ENCODE data around the gene OCIAD2. TPM values are rescaled to one million over a fixed set of nuclear protein-coding genes. Genes with fewer than 3 reads are reported as not detected.

Gene OCIAD2
- total RNA-seq, 4 donors from 2014 or later = 1.3 to 7.7 (median 2.4) TPM

GRCh38 chr4:48910511-48910910, 3.9 kb upstream of the OCIAD2 start:
- intact Hi-C loops (cut with DNase I; ENCODE audit: low total_unique reads) (no loop called here), in situ Hi-C loops (cut with MboI; ENCODE audit: low sequenced_read_pairs in 4 of 4) (no loop called here)
- no peak overlapping the region for H3K27ac ChIP-seq
- H3K27me3 ChIP-seq = peaks cover 0 to 15% (median 5%) of the 10 kb centered on the region in 3 donors
- H3K4me3 ChIP-seq = no peak overlapping the region
- TF ChIP-seq, protein P1, sequence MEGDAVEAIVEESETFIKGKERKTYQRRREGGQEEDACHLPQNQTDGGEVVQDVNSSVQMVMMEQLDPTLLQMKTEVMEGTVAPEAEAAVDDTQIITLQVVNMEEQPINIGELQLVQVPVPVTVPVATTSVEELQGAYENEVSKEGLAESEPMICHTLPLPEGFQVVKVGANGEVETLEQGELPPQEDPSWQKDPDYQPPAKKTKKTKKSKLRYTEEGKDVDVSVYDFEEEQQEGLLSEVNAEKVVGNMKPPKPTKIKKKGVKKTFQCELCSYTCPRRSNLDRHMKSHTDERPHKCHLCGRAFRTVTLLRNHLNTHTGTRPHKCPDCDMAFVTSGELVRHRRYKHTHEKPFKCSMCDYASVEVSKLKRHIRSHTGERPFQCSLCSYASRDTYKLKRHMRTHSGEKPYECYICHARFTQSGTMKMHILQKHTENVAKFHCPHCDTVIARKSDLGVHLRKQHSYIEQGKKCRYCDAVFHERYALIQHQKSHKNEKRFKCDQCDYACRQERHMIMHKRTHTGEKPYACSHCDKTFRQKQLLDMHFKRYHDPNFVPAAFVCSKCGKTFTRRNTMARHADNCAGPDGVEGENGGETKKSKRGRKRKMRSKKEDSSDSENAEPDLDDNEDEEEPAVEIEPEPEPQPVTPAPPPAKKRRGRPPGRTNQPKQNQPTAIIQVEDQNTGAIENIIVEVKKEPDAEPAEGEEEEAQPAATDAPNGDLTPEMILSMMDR (IDR thresholded peaks at IDR 0.05 in 4 of 5, conservative IDR thresholded peaks at IDR 0.05 in 1 of 5) = no peak
- no peak for TF ChIP-seq POLR2A (IDR thresholded peaks at IDR 0.05)
- H3K9me3 ChIP-seq = no peaks in the 10 kb centered on the region
- DNase-seq (no peak), ATAC-seq (no peak)
- peaks cover 0 to 6% of the 10 kb centered on the region in 2 donors for H3K4me1 ChIP-seq
- H3K36me3 ChIP-seq = no peaks in the 10 kb centered on the region

DNA sequence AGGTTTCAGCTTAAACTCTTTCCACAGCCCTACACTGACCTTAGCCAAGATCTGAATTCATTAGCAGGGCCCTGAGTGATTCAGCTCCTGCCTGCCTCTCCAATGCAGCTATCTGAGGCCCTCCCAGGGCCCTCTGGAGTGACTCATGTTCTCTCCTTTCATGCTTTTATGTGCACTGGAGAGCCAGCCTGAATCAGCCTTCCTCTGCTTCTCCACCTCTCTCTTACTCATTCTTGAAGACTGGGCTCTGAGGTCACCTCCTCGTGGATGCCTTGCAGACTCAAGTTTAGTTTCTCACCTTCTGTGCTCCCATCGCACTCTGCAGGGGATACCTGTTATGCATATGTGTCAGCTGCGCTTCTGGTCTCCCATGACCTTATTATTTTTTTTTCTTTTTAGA, 3.1 kb upstream of the OCIAD2 start:
- intact Hi-C loops (cut with DNase I; ENCODE audit: low total_unique reads) (no loop called here), in situ Hi-C loops (cut with MboI; ENCODE audit: low sequenced_read_pairs in 4 of 4) (loop anchor here in 1 of 4 donors (10.0 kb wide), 1 partner anchor 65 kb away; no protein-coding TSS in a partner anchor)
- H3K9me3 ChIP-seq = no peaks in the 10 kb centered on the region
- no peak for ATAC-seq
- H3K27ac ChIP-seq = no peak overlapping the region
- DNase-seq = no peak
- H3K27me3 ChIP-seq = peaks cover 0 to 18% (median 5%) of the 10 kb centered on the region in 3 donors
- TF ChIP-seq, protein P1 (IDR thresholded peaks at IDR 0.05 in 4 of 5, conservative IDR thresholded peaks at IDR 0.05 in 1 of 5) = no peak
- TF ChIP-seq POLR2A (IDR thresholded peaks at IDR 0.05) = no peak
- H3K4me1 ChIP-seq = peaks cover 0 to 6% of the 10 kb centered on the region in 2 donors
- no peaks in the 10 kb centered on the region for H3K36me3 ChIP-seq
- H3K4me3 ChIP-seq = no peak overlapping the region

DNA sequence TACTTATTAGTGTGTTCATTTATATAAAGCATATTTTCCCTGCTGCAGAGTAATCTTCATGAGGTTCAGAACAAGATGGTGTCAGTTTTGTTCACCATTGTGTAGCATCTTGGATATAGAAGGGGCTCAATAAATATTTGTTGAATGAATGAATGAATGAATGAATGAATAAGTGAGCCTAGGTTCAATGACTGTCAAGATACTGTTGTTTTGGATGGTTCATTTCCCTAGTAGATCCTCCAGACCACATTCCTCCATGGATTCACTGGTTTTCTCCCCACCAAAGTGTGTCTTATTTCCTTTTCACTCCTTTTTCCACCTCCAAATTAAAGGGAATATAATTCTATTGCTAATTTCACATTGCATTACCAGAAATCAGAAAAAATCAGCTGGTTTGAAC, 2.1 kb upstream of the OCIAD2 start:
- DNase-seq = no peak
- TF ChIP-seq, protein P1 (IDR thresholded peaks at IDR 0.05 in 4 of 5, conservative IDR thresholded peaks at IDR 0.05 in 1 of 5) = no peak
- TF ChIP-seq POLR2A (IDR thresholded peaks at IDR 0.05) = no peak
- H3K9me3 ChIP-seq = no peaks in the 10 kb centered on the region
- in situ Hi-C loops (cut with MboI; ENCODE audit: low sequenced_read_pairs in 4 of 4) (loop anchor here in 1 of 4 donors (10.0 kb wide), 1 partner anchor 64 kb away; no protein-coding TSS in a partner anchor), intact Hi-C loops (cut with DNase I; ENCODE audit: low total_unique reads) (no loop called here)
- H3K27ac ChIP-seq = no peak overlapping the region
- no peaks in the 10 kb centered on the region for H3K36me3 ChIP-seq
- ATAC-seq = no peak
- peaks cover 0 to 18% (median 5%) of the 10 kb centered on the region in 3 donors for H3K27me3 ChIP-seq
- H3K4me3 ChIP-seq = no peak overlapping the region
- peaks cover 0 to 6% of the 10 kb centered on the region in 2 donors for H3K4me1 ChIP-seq

GRCh38 chr4:48907706-48908477, 1.3 kb upstream of the OCIAD2 start:
- no peaks in the 10 kb centered on the region for H3K9me3 ChIP-seq
- ATAC-seq = no peak
- peaks cover 0 to 18% (median 5%) of the 10 kb centered on the region in 3 donors for H3K27me3 ChIP-seq
- in situ Hi-C loops (cut with MboI; ENCODE audit: low sequenced_read_pairs in 4 of 4) = loop anchor here in 1 of 4 donors (10.0 kb wide), 1 partner anchor 63 kb away; no protein-coding TSS in a partner anchor
- TF ChIP-seq POLR2A (IDR thresholded peaks at IDR 0.05) = no peak
- TF ChIP-seq, protein P1 (IDR thresholded peaks at IDR 0.05 in 4 of 5, conservative IDR thresholded peaks at IDR 0.05 in 1 of 5) = no peak
- no peak overlapping the region for H3K27ac ChIP-seq
- H3K36me3 ChIP-seq = no peaks in the 10 kb centered on the region
- DNase-seq = no peak
- H3K4me1 ChIP-seq = peaks cover 0 to 6% of the 10 kb centered on the region in 2 donors
- intact Hi-C loops (cut with DNase I; ENCODE audit: low total_unique reads) = no loop called here
- no peak overlapping the region for H3K4me3 ChIP-seq

All from gastrocnemius medialis (tissue), 4 donors.